ENCODE data around the gene TBX4. TPM values are rescaled to one million over a fixed set of nuclear protein-coding genes. Genes with fewer than 3 reads are reported as not detected.

Gene TBX4
- total and polyA plus RNA-seq, 2 experiments from 2014 or later: not detected

- no peak overlapping the region for H2AFZ ChIP-seq
- in situ Hi-C loops (cut with MboI): loop anchor here (25.0 kb wide), 1 partner anchor 395 kb away; no protein-coding TSS in a partner anchor
- H4K20me1 ChIP-seq (ENCODE audit: insufficient read depth): no peaks in the 10 kb centered on the region
- H3K4me2 ChIP-seq (ENCODE audit: unreplicated experiment): no peak overlapping the region
- H3K9ac ChIP-seq: no peak overlapping the region
- H3F3A ChIP-seq (ENCODE audit: insufficient read depth): no peaks in the 10 kb centered on the region
- TF ChIP-seq EZH2phosphoT487 (IDR thresholded peaks at IDR 0.05; ENCODE audit: insufficient read depth, low read depth) (no peak), EZH2 (IDR thresholded peaks at IDR 0.05; ENCODE audit: insufficient read depth, poor library complexity, severe bottlenecking) (no peak)
- H3K79me2 ChIP-seq (ENCODE audit: insufficient read depth): no peaks in the 10 kb centered on the region
- no peaks in the 10 kb centered on the region for H3K36me3 ChIP-seq (ENCODE audit: low read depth)
- H3K27me3 ChIP-seq (replicated peaks; ENCODE audit: insufficient read depth): peaks cover 51% of the 10 kb centered on the region
- 30 to 31% methylated on average over 4 of the region's 4 CpGs for WGBS, 2 experiments (ENCODE audit: low coverage in 1 of 2, low lambda C conversion rate in 2 of 2, missing lambda C conversion rate in 2 of 2)
- H3K4me1 ChIP-seq (ENCODE audit: insufficient read depth): no peaks in the 10 kb centered on the region
- DNase-seq: no peak
- H3K27ac ChIP-seq: no peak overlapping the region
- H3K9me3 ChIP-seq (ENCODE audit: low read depth): no peaks in the 10 kb centered on the region
- H3K4me3 ChIP-seq: no peak overlapping the region
- H3K9me2 ChIP-seq (ENCODE audit: insufficient read depth): no peaks in the 10 kb centered on the region
These were observed 10.0 kb upstream of the TBX4 start for GRCh38 chr17:61442136-61442775.

GRCh38 chr17:61442878-61443474 is 9.2 kb upstream of the TBX4 start:
- Histone ChIP-seq H3K9ac (no peak overlapping the region), H3K4me3 (no peak overlapping the region), H3K79me2 (ENCODE audit: insufficient read depth) (no peaks in the 10 kb centered on the region), H3K36me3 (ENCODE audit: low read depth) (no peaks in the 10 kb centered on the region), H4K20me1 (ENCODE audit: insufficient read depth) (no peaks in the 10 kb centered on the region), H3K27ac (no peak overlapping the region), H3K4me2 (ENCODE audit: unreplicated experiment) (no peak overlapping the region), H3K9me2 (ENCODE audit: insufficient read depth) (no peaks in the 10 kb centered on the region), H3F3A (ENCODE audit: insufficient read depth) (no peaks in the 10 kb centered on the region), H3K4me1 (ENCODE audit: insufficient read depth) (no peaks in the 10 kb centered on the region), H2AFZ (no peak overlapping the region), H3K9me3 (ENCODE audit: low read depth) (no peaks in the 10 kb centered on the region), H3K27me3 (replicated peaks; ENCODE audit: insufficient read depth) (peaks cover 46% of the 10 kb centered on the region)
- DNase-seq: no peak
- WGBS, 2 experiments (ENCODE audit: low coverage in 1 of 2, low lambda C conversion rate in 2 of 2, missing lambda C conversion rate in 2 of 2): 30 to 32% methylated on average over 11 of the region's 11 CpGs
- in situ Hi-C loops (cut with MboI): loop anchor here (25.0 kb wide), 1 partner anchor 394 kb away; no protein-coding TSS in a partner anchor
- no peak for TF ChIP-seq EZH2 (IDR thresholded peaks at IDR 0.05; ENCODE audit: insufficient read depth, poor library complexity, severe bottlenecking)
- no peak for TF ChIP-seq EZH2phosphoT487 (IDR thresholded peaks at IDR 0.05; ENCODE audit: insufficient read depth, low read depth)

- H4K20me1 ChIP-seq (ENCODE audit: insufficient read depth): no peaks in the 10 kb centered on the region
- H3K4me3 ChIP-seq: no peak overlapping the region
- no peaks in the 10 kb centered on the region for H3K4me1 ChIP-seq (ENCODE audit: insufficient read depth)
- H3K27me3 ChIP-seq (replicated peaks; ENCODE audit: insufficient read depth): peaks cover 51% of the 10 kb centered on the region
- in situ Hi-C loops (cut with MboI): loop anchor here (25.0 kb wide), 1 partner anchor 394 kb away; no protein-coding TSS in a partner anchor
- TF ChIP-seq EZH2phosphoT487 (IDR thresholded peaks at IDR 0.05; ENCODE audit: insufficient read depth, low read depth) (no peak), EZH2 (IDR thresholded peaks at IDR 0.05; ENCODE audit: insufficient read depth, poor library complexity, severe bottlenecking) (no peak)
- H3K27ac ChIP-seq: no peak overlapping the region
- no peaks in the 10 kb centered on the region for H3K9me3 ChIP-seq (ENCODE audit: low read depth)
- H3K9me2 ChIP-seq (ENCODE audit: insufficient read depth): no peaks in the 10 kb centered on the region
- no peaks in the 10 kb centered on the region for H3F3A ChIP-seq (ENCODE audit: insufficient read depth)
- no peaks in the 10 kb centered on the region for H3K79me2 ChIP-seq (ENCODE audit: insufficient read depth)
- no peak overlapping the region for H3K9ac ChIP-seq
- no peak overlapping the region for H3K4me2 ChIP-seq (ENCODE audit: unreplicated experiment)
- H2AFZ ChIP-seq: no peak overlapping the region
- 20 to 21% methylated on average over 15 to 18 of the region's 18 CpGs for WGBS, 2 experiments (ENCODE audit: low coverage in 1 of 2, low lambda C conversion rate in 2 of 2, missing lambda C conversion rate in 2 of 2)
- H3K36me3 ChIP-seq (ENCODE audit: low read depth): no peaks in the 10 kb centered on the region
- no peak for DNase-seq
These were observed 8.7 kb upstream of the TBX4 start for GRCh38 chr17:61443475-61443882.

- H3K9ac ChIP-seq: no peak overlapping the region
- H4K20me1 ChIP-seq (ENCODE audit: insufficient read depth): no peaks in the 10 kb centered on the region
- H3K4me2 ChIP-seq (ENCODE audit: unreplicated experiment): no peak overlapping the region
- no peaks in the 10 kb centered on the region for H3F3A ChIP-seq (ENCODE audit: insufficient read depth)
- DNase-seq: no peak
- no peak overlapping the region for H3K4me3 ChIP-seq
- no peaks in the 10 kb centered on the region for H3K4me1 ChIP-seq (ENCODE audit: insufficient read depth)
- no peaks in the 10 kb centered on the region for H3K36me3 ChIP-seq (ENCODE audit: low read depth)
- H2AFZ ChIP-seq: no peak overlapping the region
- in situ Hi-C loops (cut with MboI): loop anchor here (25.0 kb wide), 1 partner anchor 393 kb away; no protein-coding TSS in a partner anchor
- H3K9me3 ChIP-seq (ENCODE audit: low read depth): no peaks in the 10 kb centered on the region
- no peaks in the 10 kb centered on the region for H3K79me2 ChIP-seq (ENCODE audit: insufficient read depth)
- TF ChIP-seq EZH2 (IDR thresholded peaks at IDR 0.05; ENCODE audit: insufficient read depth, poor library complexity, severe bottlenecking) (no peak), EZH2phosphoT487 (IDR thresholded peaks at IDR 0.05; ENCODE audit: insufficient read depth, low read depth) (no peak)
- WGBS, 2 experiments (ENCODE audit: low coverage in 1 of 2, low lambda C conversion rate in 2 of 2, missing lambda C conversion rate in 2 of 2): 65 to 69% methylated on average over 13 of the region's 13 CpGs
- H3K9me2 ChIP-seq (ENCODE audit: insufficient read depth): no peaks in the 10 kb centered on the region
- H3K27ac ChIP-seq: no peak overlapping the region
- H3K27me3 ChIP-seq (replicated peaks; ENCODE audit: insufficient read depth): peaks cover 52% of the 10 kb centered on the region
These were observed 8.1 kb upstream of the TBX4 start for GRCh38 chr17:61444075-61444474.
